ENCODE results near the gene LIMCH1. TPM values are rescaled to one million over a fixed set of nuclear protein-coding genes. Genes with fewer than 3 reads are reported as not detected.

LIMCH1 gene
- total RNA-seq, 1 experiment from 2014 or later, result 10.4 TPM

DNA sequence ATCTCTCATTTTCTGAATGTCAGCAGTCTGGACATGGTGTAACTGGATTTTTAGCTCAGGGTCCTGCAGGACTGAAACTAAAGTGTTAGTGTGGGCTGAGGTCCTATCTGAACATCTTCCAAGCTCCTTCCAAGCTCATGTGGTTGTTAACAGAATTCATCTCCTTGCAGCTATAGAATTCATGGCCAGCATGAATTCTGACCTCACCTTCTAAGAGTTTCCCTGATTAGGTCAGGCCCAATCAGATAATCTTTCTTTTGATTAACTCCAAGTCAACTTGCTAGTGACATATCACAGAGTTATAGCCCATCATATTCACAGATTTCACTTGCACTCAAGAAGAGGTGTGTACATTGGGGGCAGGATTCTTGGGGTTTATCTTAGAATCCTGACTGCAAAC lies 59.5 kb downstream of the LIMCH1 start (continued):
- TF ChIP-seq, protein P1, sequence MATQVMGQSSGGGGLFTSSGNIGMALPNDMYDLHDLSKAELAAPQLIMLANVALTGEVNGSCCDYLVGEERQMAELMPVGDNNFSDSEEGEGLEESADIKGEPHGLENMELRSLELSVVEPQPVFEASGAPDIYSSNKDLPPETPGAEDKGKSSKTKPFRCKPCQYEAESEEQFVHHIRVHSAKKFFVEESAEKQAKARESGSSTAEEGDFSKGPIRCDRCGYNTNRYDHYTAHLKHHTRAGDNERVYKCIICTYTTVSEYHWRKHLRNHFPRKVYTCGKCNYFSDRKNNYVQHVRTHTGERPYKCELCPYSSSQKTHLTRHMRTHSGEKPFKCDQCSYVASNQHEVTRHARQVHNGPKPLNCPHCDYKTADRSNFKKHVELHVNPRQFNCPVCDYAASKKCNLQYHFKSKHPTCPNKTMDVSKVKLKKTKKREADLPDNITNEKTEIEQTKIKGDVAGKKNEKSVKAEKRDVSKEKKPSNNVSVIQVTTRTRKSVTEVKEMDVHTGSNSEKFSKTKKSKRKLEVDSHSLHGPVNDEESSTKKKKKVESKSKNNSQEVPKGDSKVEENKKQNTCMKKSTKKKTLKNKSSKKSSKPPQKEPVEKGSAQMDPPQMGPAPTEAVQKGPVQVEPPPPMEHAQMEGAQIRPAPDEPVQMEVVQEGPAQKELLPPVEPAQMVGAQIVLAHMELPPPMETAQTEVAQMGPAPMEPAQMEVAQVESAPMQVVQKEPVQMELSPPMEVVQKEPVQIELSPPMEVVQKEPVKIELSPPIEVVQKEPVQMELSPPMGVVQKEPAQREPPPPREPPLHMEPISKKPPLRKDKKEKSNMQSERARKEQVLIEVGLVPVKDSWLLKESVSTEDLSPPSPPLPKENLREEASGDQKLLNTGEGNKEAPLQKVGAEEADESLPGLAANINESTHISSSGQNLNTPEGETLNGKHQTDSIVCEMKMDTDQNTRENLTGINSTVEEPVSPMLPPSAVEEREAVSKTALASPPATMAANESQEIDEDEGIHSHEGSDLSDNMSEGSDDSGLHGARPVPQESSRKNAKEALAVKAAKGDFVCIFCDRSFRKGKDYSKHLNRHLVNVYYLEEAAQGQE (IDR thresholded peaks at IDR 0.05; ENCODE audit: low read depth), result no peak
- TF ChIP-seq RAD21 (IDR thresholded peaks at IDR 0.05; ENCODE audit: low read depth) (no peak), CEBPB (IDR thresholded peaks at IDR 0.05; ENCODE audit: low read depth) (no peak), TCF7L2 (IDR thresholded peaks at IDR 0.05; ENCODE audit: borderline replicate concordance, extremely low read depth, insufficient read depth, insufficient read length) (no peak), FOSL1 (IDR thresholded peaks at IDR 0.05; ENCODE audit: low read depth) (no peak), ELF1 (IDR thresholded peaks at IDR 0.05; ENCODE audit: borderline replicate concordance, low read depth) (no peak), ZFX (IDR thresholded peaks at IDR 0.05) (no peak), SRF (IDR thresholded peaks at IDR 0.05; ENCODE audit: low read depth) (no peak), POLR2AphosphoS5 (IDR thresholded peaks at IDR 0.05; ENCODE audit: low read depth, low read length) (no peak)
- TF ChIP-seq, protein P2, sequence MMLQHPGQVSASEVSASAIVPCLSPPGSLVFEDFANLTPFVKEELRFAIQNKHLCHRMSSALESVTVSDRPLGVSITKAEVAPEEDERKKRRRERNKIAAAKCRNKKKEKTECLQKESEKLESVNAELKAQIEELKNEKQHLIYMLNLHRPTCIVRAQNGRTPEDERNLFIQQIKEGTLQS (IDR thresholded peaks at IDR 0.05), result no peak

DNA sequence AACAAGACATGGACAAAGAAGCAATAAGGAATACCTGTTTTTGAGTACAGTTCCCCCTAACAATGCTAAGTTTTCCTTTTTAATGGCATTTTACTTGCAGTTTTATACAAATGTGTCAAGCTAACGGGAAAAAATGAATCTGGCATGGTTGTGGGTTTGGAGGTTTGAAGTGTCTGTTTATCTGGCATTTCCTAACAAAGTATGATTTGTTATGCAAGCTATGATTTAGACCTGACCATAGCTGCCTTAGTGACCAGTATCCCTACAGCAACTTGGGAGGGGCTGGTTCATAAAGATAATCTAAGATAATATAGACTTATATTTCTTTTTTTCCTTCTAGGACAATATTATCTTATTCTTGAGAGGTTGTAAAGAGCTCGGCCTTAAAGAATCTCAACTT lies 60.6 kb downstream of the LIMCH1 start:
- Histone ChIP-seq H3K36me3 (ENCODE audit: control insufficient read depth in 1 of 2, insufficient read depth in 2 of 2, low read length in 2 of 2) (no peaks in the 10 kb centered on the region), H3K4me1 (ENCODE audit: control insufficient read depth in 1 of 2, insufficient read depth in 2 of 2, low read length in 2 of 2) (peaks cover 9 to 10% of the 10 kb centered on the region in 2 experiments; a peak in 3 of 4 replicates), H3K4me3 (replicated peaks in 1 of 2; ENCODE audit: low read depth in 1 of 2, low read length in 2 of 2) (no peak overlapping the region), H4K20me1 (ENCODE audit: insufficient read depth) (no peaks in the 10 kb centered on the region), H3K27me3 (ENCODE audit: insufficient read depth, low read length) (no peaks in the 10 kb centered on the region), H2AFZ (ENCODE audit: low read depth, low read length, poor library complexity, severe bottlenecking) (no peak overlapping the region), H3K4me2 (ENCODE audit: low read length) (no peak overlapping the region), H3K9ac (ENCODE audit: low read length) (no peak overlapping the region), H3K9me3 (ENCODE audit: control insufficient read depth in 1 of 2, insufficient read depth in 1 of 2, low read depth in 1 of 2, low read length in 2 of 2) (no peaks in the 10 kb centered on the region), H3K79me2 (ENCODE audit: insufficient read depth, low read length) (no peaks in the 10 kb centered on the region), H3K9me2 (ENCODE audit: insufficient read depth) (no peaks in the 10 kb centered on the region), H3K27ac (ENCODE audit: low read depth, low read length) (no peak overlapping the region)
- no TSS peak for BruUV-seq (replicated peaks)
- ChIA-PET POLR2A (no interaction called here), RAD21 (ENCODE audit: low non-redundant PET in 1 of 2, low total read pairs in 2 of 2, uncharacterized antibody in 2 of 2, unreplicated experiment in 2 of 2) (no interaction called here), CTCF (no interaction called here)
- DNase-seq (ENCODE audit: low read depth, low spot score) (no peak), ATAC-seq (no peak)
- intact Hi-C loops (cut with micrococcal nuclease), result no loop called here
- TF ChIP-seq ZNF274 (IDR thresholded peaks at IDR 0.05; ENCODE audit: low read depth, low read length) (no peak), SP1 (IDR thresholded peaks at IDR 0.05; ENCODE audit: low read depth) (no peak), POLR2A (IDR thresholded peaks at IDR 0.05; ENCODE audit: borderline replicate concordance, extremely low read depth, insufficient read depth, insufficient read length) (no peak), ELF1 (IDR thresholded peaks at IDR 0.05; ENCODE audit: borderline replicate concordance, low read depth) (no peak), ZFX (IDR thresholded peaks at IDR 0.05) (no peak), FOSL1 (IDR thresholded peaks at IDR 0.05; ENCODE audit: low read depth) (no peak), SIN3A (IDR thresholded peaks at IDR 0.05; ENCODE audit: low read depth) (no peak), EGR1 (IDR thresholded peaks at IDR 0.05; ENCODE audit: low read depth) (no peak), SRF (IDR thresholded peaks at IDR 0.05; ENCODE audit: low read depth) (no peak)
- TF ChIP-seq, protein P3, sequence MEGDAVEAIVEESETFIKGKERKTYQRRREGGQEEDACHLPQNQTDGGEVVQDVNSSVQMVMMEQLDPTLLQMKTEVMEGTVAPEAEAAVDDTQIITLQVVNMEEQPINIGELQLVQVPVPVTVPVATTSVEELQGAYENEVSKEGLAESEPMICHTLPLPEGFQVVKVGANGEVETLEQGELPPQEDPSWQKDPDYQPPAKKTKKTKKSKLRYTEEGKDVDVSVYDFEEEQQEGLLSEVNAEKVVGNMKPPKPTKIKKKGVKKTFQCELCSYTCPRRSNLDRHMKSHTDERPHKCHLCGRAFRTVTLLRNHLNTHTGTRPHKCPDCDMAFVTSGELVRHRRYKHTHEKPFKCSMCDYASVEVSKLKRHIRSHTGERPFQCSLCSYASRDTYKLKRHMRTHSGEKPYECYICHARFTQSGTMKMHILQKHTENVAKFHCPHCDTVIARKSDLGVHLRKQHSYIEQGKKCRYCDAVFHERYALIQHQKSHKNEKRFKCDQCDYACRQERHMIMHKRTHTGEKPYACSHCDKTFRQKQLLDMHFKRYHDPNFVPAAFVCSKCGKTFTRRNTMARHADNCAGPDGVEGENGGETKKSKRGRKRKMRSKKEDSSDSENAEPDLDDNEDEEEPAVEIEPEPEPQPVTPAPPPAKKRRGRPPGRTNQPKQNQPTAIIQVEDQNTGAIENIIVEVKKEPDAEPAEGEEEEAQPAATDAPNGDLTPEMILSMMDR (IDR thresholded peaks at IDR 0.05 in 2 of 3, conservative IDR thresholded peaks at IDR 0.05 in 1 of 3; ENCODE audit: borderline replicate concordance in 1 of 3, insufficient read depth in 1 of 3, low read depth in 2 of 3, low read length in 2 of 3), result no peak
- TF ChIP-seq, protein P2 (IDR thresholded peaks at IDR 0.05), result no peak
